Activated effector memory CD4-positive, alpha-beta T cell treated with Interleukin-2 at 50 U/mL for 16 hours (primary cell): ENCODE data around the gene CTPS2.
"Not testable (repeated sequence)": the region's sequence is repeated elsewhere in the genome, so short reads cannot be mapped to it uniquely, and the experiment has no call there.

Source experiments
- DNase-seq: peaks from one replicate; pipeline ENCODE4 v3.0.0-alpha.2; 2020

The CTPS2 gene

GRCh38 chrX:16601885-16602284 lies 110.6 kb downstream of the CTPS2 start:
- DNase-seq, result no peak

DNA sequence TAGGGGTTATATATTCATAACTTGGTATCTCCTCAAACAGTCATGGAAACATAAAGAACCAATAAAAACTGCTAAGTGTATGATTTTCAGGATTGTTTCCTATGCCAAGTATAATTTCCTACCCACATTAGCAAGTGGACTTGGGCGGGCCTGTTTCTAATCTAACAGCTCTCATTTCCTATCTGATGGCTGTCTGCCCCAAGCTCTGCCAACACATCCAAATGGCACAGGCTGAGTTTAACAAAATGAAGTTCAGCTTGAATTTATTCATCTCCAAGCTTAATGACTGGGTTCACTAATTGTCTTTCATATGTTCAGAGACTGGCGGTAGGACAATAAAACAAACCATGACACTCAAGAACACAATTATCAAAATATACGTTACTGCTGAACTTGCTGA lies 118.0 kb downstream of the CTPS2 start:
- DNase-seq, result no peak

DNA sequence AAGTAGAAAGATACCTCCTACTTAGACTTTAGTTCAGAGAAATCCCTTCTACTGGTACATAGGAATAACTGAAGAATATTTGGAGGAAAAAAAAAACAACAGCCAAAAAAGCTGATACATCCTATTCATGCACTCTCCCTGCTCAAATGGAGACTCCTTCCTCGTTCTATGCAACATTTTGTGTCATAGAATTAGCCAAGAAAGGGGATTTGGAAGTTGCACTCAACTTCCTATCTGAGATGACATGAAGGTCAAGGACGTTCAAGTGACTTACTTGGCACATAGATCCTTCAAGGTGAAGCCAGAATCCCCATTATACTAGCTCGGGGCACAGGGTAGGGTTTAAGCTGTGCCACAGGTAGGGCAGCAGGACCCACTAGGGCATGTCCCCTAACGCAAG lies 118.7 kb downstream of the CTPS2 start:
- no peak for DNase-seq

DNA sequence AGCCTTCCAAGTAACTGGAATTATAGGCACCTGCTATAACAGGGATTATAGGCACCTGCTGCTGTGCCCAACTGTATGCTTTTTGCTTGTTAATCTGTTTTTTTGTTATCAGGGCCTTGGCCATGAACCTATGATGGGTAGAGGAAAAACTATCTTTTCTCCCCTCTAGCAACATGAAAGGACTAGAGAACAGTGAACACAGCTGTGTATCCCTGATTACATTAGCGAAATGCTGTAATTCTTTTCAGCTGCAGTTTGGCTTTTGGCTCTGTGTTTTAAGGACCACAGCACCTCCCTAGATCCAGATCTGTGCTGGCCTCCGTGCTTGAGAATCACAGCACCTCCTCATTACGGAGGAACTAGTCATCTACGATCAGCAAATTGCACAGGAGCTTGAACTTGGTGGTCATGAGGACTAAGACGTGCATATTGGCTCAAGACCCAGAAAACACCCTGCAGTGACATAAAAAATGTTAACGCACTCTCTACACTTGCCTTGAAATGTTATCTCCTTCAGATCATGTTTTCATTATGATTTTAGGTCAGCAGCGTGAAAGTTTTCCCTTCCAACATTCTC lies 120.2 kb downstream of the CTPS2 start:
- no peak for DNase-seq

DNA sequence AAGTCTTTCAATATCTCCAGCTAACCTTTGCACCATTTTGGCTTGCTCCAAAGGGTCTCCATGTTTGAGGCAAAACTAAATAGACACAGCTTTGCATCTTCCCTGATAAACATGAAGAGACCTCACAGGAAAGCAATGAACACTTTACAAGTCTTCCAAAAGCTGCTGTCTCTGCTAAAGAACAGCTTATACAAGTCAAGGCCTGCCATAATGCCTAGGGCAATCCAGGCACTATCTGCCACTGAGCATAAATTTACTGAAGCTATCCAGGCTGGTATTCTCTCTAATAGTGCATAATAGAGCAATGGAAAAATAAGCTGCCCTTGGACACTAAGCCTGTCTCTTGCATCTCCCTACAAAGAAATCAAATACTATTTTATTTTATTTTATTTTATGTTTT lies 122.6 kb downstream of the CTPS2 start:
- no peak for DNase-seq

DNA sequence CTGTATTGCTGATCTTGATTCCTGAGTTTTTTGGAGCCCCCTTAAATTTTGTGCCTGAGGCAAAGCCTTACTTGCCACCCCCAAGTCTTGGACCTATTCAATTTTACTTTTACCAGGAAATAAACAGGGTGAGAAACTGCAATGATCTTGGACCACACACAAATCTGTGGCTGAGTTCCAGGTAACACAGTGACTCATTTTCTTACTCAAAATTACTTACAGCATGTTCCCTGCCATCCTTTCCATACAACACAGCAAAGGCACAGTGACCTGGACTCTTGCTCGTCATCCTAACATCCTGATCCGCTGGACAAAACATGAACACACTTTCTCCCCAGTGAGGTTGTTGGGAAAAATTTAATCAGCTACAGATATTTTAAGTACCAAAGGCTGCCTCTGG lies 123.3 kb downstream of the CTPS2 start:
- DNase-seq, result no peak

GRCh38 chrX:16588266-16588665 lies 124.2 kb downstream of the CTPS2 start:
- DNase-seq, result no peak

DNA sequence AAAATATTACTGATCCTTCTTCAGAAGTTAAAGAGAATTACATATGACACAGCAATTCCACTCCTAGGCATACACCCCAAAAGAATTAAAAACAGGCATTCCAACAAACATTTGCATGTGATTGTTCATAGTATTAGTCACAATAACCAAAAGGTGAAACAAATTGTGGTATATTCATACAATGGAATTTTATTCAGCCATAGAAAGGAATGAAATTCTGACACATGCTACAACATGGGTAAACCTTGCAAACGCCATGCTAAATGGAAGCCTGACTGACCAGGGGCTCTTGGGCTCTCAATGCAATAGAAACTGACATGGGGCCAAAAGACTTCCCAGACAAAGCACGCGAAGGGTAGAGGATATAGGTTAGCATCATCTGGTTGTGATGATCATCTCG lies 124.6 kb downstream of the CTPS2 start:
- DNase-seq, result no peak

DNA sequence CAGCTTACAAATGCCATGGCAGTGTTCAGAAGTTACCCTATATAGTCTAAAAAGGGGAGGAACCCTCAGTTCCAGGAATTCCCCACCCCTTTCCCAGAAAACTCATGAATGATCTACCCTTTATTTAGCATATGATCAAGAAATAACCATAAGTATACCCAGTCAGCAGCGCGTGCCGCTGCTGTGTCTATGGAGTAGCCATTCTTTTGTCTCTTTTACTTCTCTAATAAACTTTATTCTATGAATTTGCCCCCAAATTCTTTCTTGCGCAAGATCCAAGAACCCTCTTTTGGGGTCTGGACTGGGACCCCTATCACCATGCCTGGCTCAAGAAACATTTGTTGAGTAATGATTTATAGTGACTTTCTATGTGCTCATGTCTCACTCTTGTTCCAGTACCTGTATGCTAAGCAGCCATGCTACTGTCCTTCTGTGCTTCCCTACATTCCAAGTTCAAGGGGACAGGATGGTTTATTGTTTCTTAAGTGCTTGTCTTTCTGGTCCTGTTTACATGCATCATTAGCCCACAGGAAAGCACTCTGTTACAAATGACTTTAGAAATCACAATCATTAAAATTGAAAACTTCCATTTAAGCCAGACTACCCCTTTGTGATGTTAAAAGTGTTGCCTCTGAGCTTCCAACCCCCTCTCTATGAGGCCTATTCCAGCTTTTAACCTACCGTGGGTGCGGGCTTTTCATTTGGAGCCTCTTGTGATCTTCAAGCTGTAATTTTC lies 125.9 kb downstream of the CTPS2 start:
- DNase-seq, result no peak

DNA sequence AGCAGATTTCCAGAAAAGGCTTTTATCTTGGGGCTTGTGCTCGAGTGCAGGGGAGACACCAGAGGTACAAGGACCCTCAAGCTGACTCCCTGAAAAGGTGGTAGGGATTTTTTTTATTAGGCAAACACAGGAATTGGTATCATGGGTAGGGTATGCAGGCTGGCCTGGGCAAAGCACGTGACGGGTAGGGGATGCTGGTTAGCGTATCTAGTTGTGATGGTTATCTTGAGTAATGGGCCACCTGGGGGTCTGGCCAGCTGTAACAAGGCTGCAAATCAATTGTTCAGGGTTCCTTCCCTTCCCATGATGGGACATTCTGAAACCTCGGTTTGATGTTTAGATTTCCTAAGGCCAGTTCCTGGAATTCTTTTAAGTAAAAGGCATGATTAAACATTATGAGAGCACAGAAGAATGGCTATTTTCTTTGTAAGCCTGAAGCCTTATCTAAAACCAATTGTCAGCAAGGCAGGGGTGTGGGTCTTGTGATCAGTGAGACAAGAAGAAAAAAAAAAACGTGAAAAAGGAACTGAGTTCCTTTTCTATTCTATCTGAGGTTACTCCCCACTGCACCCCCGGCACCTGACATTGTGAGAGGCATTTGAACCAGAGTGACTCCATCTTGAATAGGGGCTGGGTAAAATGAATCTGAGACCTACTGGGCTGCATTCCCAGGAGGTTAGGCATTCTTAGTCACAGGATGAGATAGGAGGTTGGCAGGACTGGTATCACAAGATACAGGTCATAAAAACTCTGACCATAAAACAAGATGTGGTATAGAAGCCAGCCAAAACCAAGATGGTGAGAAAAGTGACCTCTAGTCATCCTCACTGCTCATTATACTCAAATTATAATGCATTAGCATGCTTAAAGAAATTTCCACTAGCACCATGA lies 126.7 kb downstream of the CTPS2 start:
- no peak for DNase-seq

- DNase-seq, result not testable (repeated sequence)
Measured at GRCh38 chrX:16580004-16580797, 132.3 kb downstream of the CTPS2 start.

- DNase-seq, result no peak
Measured at GRCh38 chrX:16579517-16579916, 133.0 kb downstream of the CTPS2 start.

GRCh38 chrX:16578218-16578617 lies 134.3 kb downstream of the CTPS2 start:
- DNase-seq, result no peak

DNA sequence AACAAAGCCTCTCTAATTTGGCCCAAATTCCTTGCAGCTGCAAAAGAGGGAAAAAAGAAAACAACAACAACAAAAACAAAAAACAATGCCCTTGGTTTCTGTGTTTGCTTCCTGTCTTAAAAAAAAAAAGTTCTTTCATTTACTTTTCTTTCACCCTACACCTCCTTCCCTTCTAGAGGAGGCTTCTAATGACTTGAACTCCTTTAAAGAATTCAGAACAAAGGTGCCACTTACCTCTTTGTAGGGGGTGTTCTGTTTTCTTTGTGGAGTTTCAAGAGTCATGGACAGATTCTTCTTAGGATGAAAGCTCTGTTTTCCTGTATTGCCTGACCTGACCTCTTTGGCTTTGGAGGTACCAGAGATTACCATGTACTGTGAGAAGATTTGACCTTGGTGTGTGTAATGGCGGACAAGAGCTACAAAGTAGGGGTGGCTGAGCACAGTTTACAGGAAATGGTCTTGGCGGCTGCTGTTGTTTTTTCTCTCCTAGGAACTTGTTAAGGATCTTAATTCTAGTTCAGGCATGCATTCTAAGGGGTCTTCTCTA lies 134.9 kb downstream of the CTPS2 start:
- no peak for DNase-seq

- not testable (repeated sequence) for DNase-seq
Measured at GRCh38 chrX:16575388-16575787, 137.1 kb downstream of the CTPS2 start.

DNA sequence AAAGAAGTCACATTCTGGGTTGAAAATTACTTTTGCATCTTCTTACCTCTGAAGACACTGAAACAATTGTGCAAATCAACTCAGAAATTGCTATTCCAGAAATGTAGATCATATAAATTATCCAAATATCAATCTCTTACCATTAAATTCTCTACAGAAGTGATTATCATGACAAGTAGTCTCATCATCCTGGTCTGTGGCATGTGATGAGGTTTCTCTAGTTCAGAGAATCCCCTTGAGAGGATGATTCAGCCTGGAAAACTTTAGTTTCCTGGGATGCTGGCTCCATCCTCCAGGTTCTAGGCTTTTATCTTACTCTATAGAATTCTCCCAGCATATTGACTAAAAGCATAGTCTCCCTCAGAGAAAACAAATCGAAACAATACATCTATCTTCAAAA lies 138.7 kb downstream of the CTPS2 start:
- no peak for DNase-seq

GRCh38 chrX:16567681-16568080 lies 144.8 kb downstream of the CTPS2 start:
- DNase-seq, result no peak

GRCh38 chrX:16566571-16566970 lies 145.9 kb downstream of the CTPS2 start:
- DNase-seq, result no peak

DNA sequence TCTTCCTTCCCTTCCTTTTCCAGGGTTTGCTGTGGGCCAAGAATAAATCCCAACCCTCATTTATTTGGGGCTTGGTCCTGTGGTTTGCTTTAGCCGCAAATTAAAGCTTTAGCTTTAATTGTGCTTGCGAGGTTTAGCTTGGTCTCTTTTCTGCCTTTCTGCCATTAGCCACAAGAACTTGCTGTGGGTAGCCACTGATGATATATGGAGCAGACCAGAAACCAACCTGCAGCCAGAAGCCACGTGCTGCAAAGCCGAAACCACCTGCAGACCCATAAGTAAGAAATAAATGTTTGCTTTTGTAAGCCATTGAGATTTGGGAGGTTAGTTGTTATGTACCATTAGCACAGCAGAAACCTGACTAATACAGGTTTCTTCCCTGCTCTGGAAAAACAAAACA lies 152.3 kb downstream of the CTPS2 start:
- no peak for DNase-seq

DNA sequence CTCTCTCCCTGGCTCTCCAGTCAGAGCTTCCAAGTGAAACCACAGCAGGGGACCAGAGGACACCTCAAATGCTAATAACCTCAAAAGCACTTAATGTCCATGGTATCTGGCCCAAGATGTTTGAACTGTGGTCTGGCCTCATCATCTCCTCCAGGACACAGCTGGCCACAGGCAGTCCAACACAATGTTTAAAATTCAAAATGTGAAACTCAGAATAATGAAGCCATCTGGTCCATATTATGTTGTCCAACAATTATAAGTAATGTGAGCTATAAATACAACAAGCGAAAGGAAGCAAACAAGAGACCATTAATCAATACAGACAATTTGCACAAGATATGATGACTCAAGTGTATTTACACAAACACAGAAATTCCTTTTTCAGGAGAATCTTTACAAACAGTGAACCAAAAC lies 153.3 kb downstream of the CTPS2 start:
- no peak for DNase-seq

- no peak for DNase-seq
Measured at GRCh38 chrX:16558489-16558888, 154.0 kb downstream of the CTPS2 start.

GRCh38 chrX:16552546-16552945 lies 159.9 kb downstream of the CTPS2 start:
- no peak for DNase-seq

- DNase-seq, result no peak
Measured at GRCh38 chrX:16547644-16548043, 164.8 kb downstream of the CTPS2 start.
